Urothelium cell line (cell line): ENCODE measurements around the gene TBX1.

Source experiments
- DNase-seq: peaks from one replicate; pipeline ENCODE4 v3.0.0; 2011; ENCODE audit warnings: low spot score, mixed read lengths
- FAIRE-seq: peaks from 2 replicates; lab custom pipeline; 2011; peaks lifted over from hg19 to GRCh38; lab: Jason Lieb, UNC

The TBX1 gene

GRCh38 chr22:19750507-19751490 is 9.8 kb upstream of the TBX1 start:
- FAIRE-seq (peak; percentile 91), DNase-seq (peak; percentile 83)

GRCh38 chr22:19751497-19752245 is 8.9 kb upstream of the TBX1 start:
- DNase-seq: peak; percentile 66
- peak; percentile 37 for FAIRE-seq

- DNase-seq (no peak), FAIRE-seq (peak; percentile 99)
Observed at GRCh38 chr22:19753090-19753842, 7.3 kb upstream of the TBX1 start.

- DNase-seq: no peak
- peak; percentile 73 for FAIRE-seq
Observed at GRCh38 chr22:19753996-19754700, 6.4 kb upstream of the TBX1 start.

- FAIRE-seq: no peak
- no peak for DNase-seq
Observed at GRCh38 chr22:19754701-19755144, 5.9 kb upstream of the TBX1 start.

- DNase-seq: no peak
- no peak for FAIRE-seq
Observed at GRCh38 chr22:19755145-19755710, 5.3 kb upstream of the TBX1 start.

- no peak for DNase-seq
- no peak for FAIRE-seq
Observed at GRCh38 chr22:19755722-19756287, 4.8 kb upstream of the TBX1 start.

GRCh38 chr22:19756288-19757128 is 4.1 kb upstream of the TBX1 start:
- peak; percentile 49 for DNase-seq
- FAIRE-seq: peak; percentile 53

- FAIRE-seq (peak; percentile 77), DNase-seq (no peak)
Observed at GRCh38 chr22:19757140-19757984, 3.2 kb upstream of the TBX1 start.

- DNase-seq (no peak), FAIRE-seq (no peak)
Observed at GRCh38 chr22:19757985-19758895, 2.3 kb upstream of the TBX1 start.

- DNase-seq (no peak), FAIRE-seq (no peak)
Observed at GRCh38 chr22:19758896-19759426, 1.6 kb upstream of the TBX1 start.

GRCh38 chr22:19759427-19760057 is 1.0 kb upstream of the TBX1 start:
- DNase-seq: no peak
- FAIRE-seq: no peak

GRCh38 chr22:19760951-19761724 is 560 bp downstream of the TBX1 start:
- no peak for FAIRE-seq
- DNase-seq: no peak

GRCh38 chr22:19761725-19762567 is 1.4 kb downstream of the TBX1 start:
- FAIRE-seq (no peak), DNase-seq (no peak)
